ENCODE measurements around the gene TPSB2.

The TPSB2 gene

GRCh38 chr16:1218930-1219611 lies 10.9 kb downstream of the TPSB2 start:
- no peak for FAIRE-seq

- FAIRE-seq, result no peak
These were observed 11.7 kb downstream of the TPSB2 start for GRCh38 chr16:1218061-1218929.

DNA sequence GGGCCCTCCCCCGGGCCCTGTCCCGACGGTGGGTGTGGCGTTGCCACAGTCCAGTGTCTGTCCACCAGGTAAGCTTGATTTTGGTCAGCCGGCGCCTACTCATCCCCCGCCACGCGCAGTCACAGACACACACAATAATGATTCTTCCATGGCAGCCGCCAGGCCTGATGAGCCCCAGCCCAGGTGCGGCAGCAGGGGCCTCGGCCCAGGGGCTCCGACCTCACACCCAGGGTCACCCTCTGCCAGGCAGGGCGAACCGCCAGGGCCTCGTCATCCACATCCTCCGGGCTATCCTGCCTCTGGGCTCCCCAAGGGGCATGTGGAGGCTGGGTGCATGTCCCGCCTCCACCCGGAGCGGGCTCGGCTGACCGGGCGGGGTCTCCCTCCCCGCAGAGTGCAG lies 12.5 kb downstream of the TPSB2 start:
- no peak for FAIRE-seq

- no peak for FAIRE-seq
These were observed 13.1 kb downstream of the TPSB2 start for GRCh38 chr16:1216681-1217400.

DNA sequence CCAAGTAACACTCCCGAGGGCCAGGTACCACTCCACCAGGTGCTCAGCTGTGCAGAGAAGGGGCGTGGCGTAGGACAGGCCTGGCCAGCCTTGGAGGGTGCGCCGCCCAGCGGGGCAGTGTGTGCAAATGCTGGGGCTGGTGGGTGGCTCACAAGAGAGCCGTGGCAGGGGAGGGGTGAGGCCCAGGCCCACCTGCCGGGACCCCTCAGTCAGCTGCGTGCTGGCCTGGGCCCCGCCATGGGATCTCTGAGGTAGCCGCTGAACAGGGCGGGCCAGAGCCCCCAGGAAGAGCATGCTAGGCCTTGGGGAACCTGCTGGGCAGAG lies 13.7 kb downstream of the TPSB2 start:
- FAIRE-seq, result no peak

DNA sequence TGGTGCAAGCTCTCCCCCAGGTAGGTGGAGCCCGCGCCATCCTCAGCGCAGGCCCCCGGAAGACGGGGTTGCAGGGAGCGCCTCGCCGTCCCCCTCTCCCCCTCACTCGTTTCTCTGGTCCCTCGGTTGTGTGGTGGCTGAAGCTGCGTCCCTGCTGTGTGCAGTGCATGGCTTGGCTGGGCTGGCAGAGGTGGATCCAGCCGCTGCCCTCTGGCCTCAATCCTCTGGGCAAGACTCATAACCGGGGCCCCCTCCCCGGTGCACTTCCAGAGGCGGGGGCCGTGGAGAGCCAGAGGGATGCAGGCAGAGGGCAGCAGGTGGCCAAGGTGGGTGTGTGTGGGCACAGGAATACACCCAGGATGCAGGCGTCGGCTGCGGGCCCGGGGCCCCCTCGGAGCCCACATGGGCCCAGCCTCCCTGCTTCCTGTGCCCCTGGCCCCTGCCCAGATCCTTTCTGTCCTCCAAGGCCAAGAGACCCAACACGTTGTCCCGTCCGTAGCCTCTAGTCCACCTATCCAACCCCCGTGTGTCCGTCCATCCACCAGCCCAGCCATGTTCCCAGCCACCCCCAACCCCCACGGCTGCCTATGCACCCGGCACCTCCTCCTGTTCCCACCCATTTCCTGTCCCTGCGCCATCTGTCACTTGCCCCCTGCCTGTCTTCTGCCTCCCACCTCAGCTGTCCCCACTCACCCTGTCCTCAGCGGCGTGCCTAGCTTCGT lies 14.2 kb downstream of the TPSB2 start:
- no peak for FAIRE-seq

DNA sequence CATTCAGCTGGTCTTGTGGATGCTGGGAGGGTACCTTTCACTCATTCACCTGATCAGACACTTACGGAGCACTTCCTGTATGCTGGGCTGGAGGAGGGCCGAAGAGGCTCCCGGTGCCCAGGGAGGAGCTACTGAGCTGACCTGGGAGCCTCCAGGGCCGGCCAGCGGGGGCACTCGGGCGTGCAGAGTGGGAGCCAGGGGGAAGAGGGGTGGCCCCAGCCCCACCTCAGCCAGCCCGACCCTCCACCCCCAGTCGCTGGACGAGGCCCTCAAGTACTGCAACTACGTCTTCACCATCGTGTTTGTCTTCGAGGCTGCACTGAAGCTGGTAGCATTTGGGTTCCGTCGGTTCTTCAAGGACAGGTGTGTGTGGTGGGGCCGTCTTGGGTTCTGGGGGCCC lies 15.3 kb downstream of the TPSB2 start:
- no peak for FAIRE-seq

- no peak for FAIRE-seq
These were observed 16.1 kb downstream of the TPSB2 start for GRCh38 chr16:1213796-1214372.

- FAIRE-seq, result no peak
These were observed 16.8 kb downstream of the TPSB2 start for GRCh38 chr16:1213231-1213630.

- FAIRE-seq, result no peak
These were observed 17.3 kb downstream of the TPSB2 start for GRCh38 chr16:1212616-1213194.

DNA sequence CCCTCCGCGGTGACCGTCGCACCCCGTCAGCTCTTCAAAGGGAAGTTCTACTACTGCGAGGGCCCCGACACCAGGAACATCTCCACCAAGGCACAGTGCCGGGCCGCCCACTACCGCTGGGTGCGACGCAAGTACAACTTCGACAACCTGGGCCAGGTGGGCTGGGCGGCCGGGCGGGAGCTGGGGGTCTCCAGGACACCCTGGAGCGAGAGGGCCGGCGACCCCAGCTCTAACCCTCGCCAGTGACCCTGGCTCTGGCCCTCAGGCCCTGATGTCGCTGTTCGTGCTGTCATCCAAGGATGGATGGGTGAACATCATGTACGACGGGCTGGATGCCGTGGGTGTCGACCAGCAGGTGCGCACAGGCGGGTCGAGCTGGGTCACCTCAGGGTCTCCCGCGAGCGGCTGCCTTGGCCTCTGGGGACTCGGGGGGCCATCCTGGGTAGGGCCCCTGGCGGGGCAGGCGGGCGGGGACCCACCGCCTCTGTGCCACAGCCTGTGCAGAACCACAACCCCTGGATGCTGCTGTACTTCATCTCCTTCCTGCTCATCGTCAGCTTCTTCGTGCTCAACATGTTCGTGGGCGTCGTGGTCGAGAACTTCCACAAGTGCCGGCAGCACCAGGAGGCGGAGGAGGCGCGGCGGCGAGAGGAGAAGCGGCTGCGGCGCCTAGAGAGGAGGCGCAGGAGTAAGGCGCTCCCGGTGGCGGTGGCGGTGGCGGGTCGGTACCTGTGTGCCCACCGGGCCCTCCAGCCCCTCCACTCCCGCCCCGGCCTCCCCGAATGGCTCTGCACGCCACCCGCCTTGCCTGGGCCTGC lies 18.3 kb downstream of the TPSB2 start:
- FAIRE-seq, result no peak

GRCh38 chr16:1210461-1210860 lies 19.5 kb downstream of the TPSB2 start:
- no peak for FAIRE-seq

DNA sequence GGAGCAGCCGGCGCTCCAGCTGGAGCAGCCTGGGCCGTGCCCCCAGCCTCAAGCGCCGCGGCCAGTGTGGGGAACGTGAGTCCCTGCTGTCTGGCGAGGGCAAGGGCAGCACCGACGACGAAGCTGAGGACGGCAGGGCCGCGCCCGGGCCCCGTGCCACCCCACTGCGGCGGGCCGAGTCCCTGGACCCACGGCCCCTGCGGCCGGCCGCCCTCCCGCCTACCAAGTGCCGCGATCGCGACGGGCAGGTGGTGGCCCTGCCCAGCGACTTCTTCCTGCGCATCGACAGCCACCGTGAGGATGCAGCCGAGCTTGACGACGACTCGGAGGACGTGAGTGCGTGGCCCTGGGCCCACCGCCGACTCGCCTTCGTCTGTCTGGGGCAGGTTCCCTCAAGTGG lies 20.9 kb downstream of the TPSB2 start:
- FAIRE-seq, result no peak

GRCh38 chr16:1208239-1208830 lies 21.6 kb downstream of the TPSB2 start:
- no peak for FAIRE-seq

DNA sequence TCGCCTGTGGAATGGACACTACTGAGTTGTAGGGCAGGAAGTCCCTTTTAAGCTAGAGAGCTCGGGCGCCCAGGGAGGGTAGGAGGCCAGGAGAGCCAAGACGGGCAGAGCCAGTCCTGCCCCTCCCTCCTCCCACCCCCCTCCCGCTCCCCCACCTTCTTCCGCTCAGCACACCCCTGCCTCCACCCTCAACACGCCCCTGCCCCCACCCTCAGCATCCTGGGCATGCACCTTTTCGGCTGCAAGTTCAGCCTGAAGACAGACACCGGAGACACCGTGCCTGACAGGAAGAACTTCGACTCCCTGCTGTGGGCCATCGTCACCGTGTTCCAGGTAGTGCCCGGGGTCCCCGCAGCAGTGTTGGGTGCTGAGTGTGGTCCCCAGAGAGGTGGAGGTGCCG lies 23.2 kb downstream of the TPSB2 start:
- FAIRE-seq, result no peak

GRCh38 chr16:1206326-1206725 lies 23.7 kb downstream of the TPSB2 start:
- no peak for FAIRE-seq

- no peak for FAIRE-seq
These were observed 25.1 kb downstream of the TPSB2 start for GRCh38 chr16:1204933-1205332.

- no peak for FAIRE-seq
These were observed 27.7 kb downstream of the TPSB2 start for GRCh38 chr16:1202274-1202673.

DNA sequence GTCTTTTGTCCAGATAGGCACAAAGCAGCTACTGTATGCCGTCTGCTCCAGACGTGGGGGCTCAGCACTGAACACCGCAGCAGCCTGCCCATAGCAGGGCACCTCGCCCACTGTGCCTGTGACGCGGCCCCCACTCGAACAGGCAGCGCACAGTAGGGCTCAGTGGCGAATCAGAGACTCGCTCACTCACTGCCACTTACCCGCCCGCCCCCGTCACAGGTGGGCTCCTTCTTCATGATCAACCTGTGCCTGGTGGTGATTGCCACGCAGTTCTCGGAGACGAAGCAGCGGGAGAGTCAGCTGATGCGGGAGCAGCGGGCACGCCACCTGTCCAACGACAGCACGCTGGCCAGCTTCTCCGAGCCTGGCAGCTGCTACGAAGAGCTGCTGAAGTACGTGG lies 28.5 kb downstream of the TPSB2 start:
- no peak for FAIRE-seq

DNA sequence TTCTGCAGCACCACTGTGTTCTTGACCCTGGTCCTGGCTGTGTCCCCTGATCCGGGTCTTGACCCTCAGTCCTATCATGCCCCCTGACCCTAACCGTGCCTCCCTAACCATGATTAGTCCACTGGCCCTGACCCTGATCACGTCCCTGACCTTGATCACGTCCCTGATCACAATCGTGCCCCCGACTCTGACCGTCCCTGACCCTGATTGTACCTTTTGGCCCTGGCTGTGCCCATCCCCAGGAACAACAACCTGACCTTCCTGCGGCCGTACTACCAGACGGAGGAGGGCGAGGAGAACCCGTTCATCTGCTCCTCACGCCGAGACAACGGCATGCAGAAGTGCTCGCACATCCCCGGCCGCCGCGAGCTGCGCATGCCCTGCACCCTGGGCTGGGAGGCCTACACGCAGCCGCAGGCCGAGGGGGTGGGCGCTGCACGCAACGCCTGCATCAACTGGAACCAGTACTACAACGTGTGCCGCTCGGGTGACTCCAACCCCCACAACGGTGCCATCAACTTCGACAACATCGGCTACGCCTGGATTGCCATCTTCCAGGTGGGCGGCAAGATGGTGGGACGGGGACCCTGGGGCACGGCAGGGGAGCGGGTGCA lies 29.9 kb downstream of the TPSB2 start:
- FAIRE-seq, result no peak
